GM12873 (cell line): ENCODE data around the gene C19orf12.

Experiments
- TF ChIP-seq, protein P1 (sequence below): IDR thresholded peaks from 2 replicates; pipeline ENCODE4 v1.5.1; 2012; ENCODE audit warnings: low read depth, mild to moderate bottlenecking, moderate library complexity, low read length, control low read depth; ENCODE audit not compliant: insufficient read depth; ENCODE audit errors: missing control alignments

The C19orf12 gene

DNA sequence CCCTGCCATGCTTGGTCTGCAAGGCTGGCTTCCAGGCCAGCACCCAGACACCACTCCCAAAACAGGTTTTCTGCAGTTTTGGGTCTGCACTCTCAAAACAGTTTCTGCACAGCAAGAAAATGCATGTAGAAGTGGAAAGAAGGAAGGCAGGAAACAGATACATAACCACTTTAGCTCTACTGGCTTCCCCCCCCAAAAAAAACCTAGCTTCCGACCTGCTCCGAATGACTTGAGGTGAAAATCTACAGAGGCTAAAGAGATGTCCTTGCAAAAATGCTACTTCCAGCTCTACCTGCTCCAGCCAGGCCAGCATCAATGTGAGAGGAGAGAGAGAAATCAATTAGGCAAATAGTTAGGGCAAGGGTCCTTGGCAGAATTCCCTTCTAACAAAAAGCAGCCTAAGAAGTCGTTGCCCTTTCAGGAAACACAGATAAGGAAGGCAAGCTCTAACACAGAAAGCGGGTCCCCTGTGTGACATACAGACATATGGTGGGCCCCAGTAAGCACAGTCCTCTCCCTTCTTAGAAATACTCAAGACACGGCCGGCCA, 3.4 kb downstream of the C19orf12 start:
- TF ChIP-seq, protein P1, sequence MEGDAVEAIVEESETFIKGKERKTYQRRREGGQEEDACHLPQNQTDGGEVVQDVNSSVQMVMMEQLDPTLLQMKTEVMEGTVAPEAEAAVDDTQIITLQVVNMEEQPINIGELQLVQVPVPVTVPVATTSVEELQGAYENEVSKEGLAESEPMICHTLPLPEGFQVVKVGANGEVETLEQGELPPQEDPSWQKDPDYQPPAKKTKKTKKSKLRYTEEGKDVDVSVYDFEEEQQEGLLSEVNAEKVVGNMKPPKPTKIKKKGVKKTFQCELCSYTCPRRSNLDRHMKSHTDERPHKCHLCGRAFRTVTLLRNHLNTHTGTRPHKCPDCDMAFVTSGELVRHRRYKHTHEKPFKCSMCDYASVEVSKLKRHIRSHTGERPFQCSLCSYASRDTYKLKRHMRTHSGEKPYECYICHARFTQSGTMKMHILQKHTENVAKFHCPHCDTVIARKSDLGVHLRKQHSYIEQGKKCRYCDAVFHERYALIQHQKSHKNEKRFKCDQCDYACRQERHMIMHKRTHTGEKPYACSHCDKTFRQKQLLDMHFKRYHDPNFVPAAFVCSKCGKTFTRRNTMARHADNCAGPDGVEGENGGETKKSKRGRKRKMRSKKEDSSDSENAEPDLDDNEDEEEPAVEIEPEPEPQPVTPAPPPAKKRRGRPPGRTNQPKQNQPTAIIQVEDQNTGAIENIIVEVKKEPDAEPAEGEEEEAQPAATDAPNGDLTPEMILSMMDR: no peak

GRCh38 chr19:29708554-29709439, 6.3 kb downstream of the C19orf12 start:
- TF ChIP-seq, protein P1: no peak

- TF ChIP-seq, protein P1: no peak
Measured at GRCh38 chr19:29706635-29707034, 8.4 kb downstream of the C19orf12 start.

DNA sequence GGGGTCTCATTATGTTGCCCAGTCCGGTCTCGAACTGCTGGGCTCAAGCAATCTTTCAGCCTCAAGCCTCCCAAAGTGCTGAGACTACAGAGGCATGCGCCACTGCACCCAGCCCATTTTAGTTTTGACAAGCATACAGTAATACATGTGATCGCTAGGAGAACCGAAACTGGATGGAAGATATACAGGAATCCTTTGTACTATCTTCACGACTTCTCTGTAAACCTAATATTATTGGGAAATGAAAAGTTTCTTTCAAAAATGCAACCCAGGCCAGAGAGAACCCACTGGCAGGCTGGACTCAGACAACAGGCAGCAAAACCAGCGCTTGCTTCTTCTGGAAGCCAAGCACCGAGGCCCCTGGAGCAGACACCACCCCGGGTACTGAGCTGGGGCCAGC, 9.4 kb downstream of the C19orf12 start:
- TF ChIP-seq, protein P1: no peak

DNA sequence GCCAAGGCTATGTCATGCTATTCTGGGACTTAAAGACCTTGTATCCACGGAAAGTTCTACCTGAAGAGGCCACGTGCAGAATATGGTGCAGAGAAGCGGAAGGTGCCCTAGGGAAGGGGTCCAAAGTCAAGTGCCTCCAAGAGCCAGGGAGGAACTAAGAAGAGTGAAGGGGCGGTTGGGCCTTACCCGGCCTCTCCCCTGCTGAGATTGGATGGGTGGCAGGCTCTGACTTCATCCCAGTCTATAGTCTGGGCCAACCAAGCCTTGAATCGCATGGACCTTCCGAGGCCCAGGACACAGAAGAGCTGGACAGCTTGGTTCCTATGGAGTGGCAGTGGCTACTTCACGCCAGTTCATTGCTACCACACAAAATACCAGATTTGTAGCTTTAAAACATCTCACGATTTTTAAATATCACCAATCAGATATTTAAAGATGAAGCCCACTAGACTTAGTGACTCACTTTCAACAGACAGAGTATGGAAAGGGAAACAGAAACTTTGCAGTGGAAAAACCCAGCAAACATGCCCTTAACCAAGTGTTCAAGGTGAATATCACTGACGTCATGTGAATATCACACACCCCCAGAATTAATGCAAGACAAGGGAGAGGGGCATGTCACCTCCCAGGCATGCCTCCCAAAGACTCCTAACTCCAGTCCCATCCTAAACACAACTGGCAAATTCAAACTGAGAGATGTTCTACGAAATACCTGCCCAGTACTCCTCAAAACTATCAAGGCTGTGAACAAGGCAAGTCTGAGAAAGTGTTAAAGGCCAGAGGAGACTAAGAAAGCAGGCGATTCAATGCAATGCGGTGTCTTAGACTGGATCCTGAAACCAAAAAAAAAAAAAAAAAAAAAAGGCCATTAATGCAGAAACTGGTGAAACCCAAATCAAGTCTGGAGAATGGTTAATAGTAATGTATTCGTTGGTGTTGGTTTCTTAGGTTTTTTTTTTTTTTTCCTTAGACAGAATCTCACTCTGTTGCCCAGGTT, 10.2 kb downstream of the C19orf12 start:
- TF ChIP-seq, protein P1: no peak

GRCh38 chr19:29702963-29703320, 12.1 kb downstream of the C19orf12 start:
- TF ChIP-seq, protein P1: no peak
